IMR-90 (cell line): ENCODE data around the gene TAF4. TPM values are rescaled to one million over a fixed set of nuclear protein-coding genes. Genes with fewer than 3 reads are reported as not detected.

ENCODE experiments used
- ATAC-seq: fragments of 200-7000 bp; cut with Tn5 transposase; 2 replicates; pipeline ENCODE4 v1.9.1; 2020; ENCODE audit warnings: low read depth, mild to moderate bottlenecking, moderate library complexity
- BruUV-seq: library from RNA; stranded (reverse); fragments of 400-500 nt; replicated peaks from 2 replicates; lab custom pipeline; 2021; lab: Mats Ljungman, UMichigan
- CTCF ChIA-PET: fragments of 300-600 bp; formaldehyde crosslinking; extraction: SDS; loops from one replicate; lab custom pipeline; 2021; ENCODE audit warnings: antibody characterized with exemption; lab: Yijun Ruan, JAX
- POLR2A ChIA-PET: fragments of 300-600 bp; sonication (Branson Sonifier 250); formaldehyde crosslinking; loops from one replicate; lab custom pipeline; 2022; ENCODE audit warnings: antibody characterized with exemption; ENCODE audit not compliant: unreplicated experiment; lab: Charles Lee
- DNase-seq: peaks from one replicate; pipeline ENCODE4 v3.0.0; 2013
- H2AFZ ChIP-seq: replicated peaks from 2 replicates; pipeline ENCODE3; 2013; ENCODE audit warnings: low read length, mild to moderate bottlenecking; ENCODE audit not compliant: poor library complexity
- H2AK5ac ChIP-seq: 2 replicates; pipeline ENCODE4 v1.6.1; 2013; ENCODE audit warnings: low read depth, low read length, inconsistent platforms
- H2AK9ac ChIP-seq: replicated peaks from 2 replicates; pipeline ENCODE3; 2013; ENCODE audit warnings: mild to moderate bottlenecking, low read depth, low read length, moderate library complexity; ENCODE audit not compliant: poor library complexity
- H2BK120ac ChIP-seq: 2 replicates; pipeline ENCODE4 v1.6.1; 2013; ENCODE audit warnings: low read depth, low read length, inconsistent platforms
- H2BK15ac ChIP-seq: 3 replicates; pipeline ENCODE4 v1.6.1; 2013; ENCODE audit warnings: low read depth, low read length, inconsistent platforms
- H2BK20ac ChIP-seq: 2 replicates; pipeline ENCODE4 v1.6.1; 2013; ENCODE audit warnings: low read depth, mild to moderate bottlenecking, inconsistent platforms, low read length, moderate library complexity
- H2BK5ac ChIP-seq: 2 replicates; pipeline ENCODE4 v1.6.1; 2013; ENCODE audit warnings: mild to moderate bottlenecking, low read depth, low read length, inconsistent platforms; ENCODE audit not compliant: poor library complexity, severe bottlenecking
- H3K14ac ChIP-seq: replicated peaks from 2 replicates; pipeline ENCODE4 v1.6.1; 2013; ENCODE audit warnings: low read depth, low read length, inconsistent platforms
- H3K18ac ChIP-seq: 2 replicates; pipeline ENCODE4 v1.6.1; 2013; ENCODE audit warnings: low read depth, low read length, control low read depth
- H3K23ac ChIP-seq: 2 replicates; pipeline ENCODE4 v1.6.1; 2013; ENCODE audit warnings: low read depth, low read length, inconsistent platforms
- H3K27ac ChIP-seq: 2 replicates; pipeline ENCODE4 v1.5.1; 2013; ENCODE audit warnings: mild to moderate bottlenecking, control low read depth, low read length; ENCODE audit not compliant: insufficient read depth
- H3K27me3 ChIP-seq: 2 replicates; pipeline ENCODE4 v1.6.1; 2013; ENCODE audit warnings: low read length; ENCODE audit not compliant: control insufficient read depth, insufficient read depth
- H3K36me3 ChIP-seq: 2 replicates; pipeline ENCODE4 v1.6.1; 2013; ENCODE audit warnings: low read length, mixed read lengths; ENCODE audit not compliant: control insufficient read depth, insufficient read depth
- H3K4ac ChIP-seq: 2 replicates; pipeline ENCODE4 v1.6.1; 2013; ENCODE audit warnings: low read depth, low read length, inconsistent platforms
- H3K4me1 ChIP-seq: 2 replicates; pipeline ENCODE4 v1.6.1; 2013; ENCODE audit warnings: low read length, mixed read lengths; ENCODE audit not compliant: control insufficient read depth, insufficient read depth
- H3K4me2 ChIP-seq: 2 replicates; pipeline ENCODE4 v1.6.1; 2013; ENCODE audit warnings: low read depth, mild to moderate bottlenecking, control low read depth, low read length, moderate library complexity
- H3K4me3 ChIP-seq: 2 replicates; pipeline ENCODE4 v1.5.1; 2013; ENCODE audit warnings: low read depth, mild to moderate bottlenecking, control low read depth, low read length, moderate library complexity; ENCODE audit not compliant: insufficient read depth
- H3K56ac ChIP-seq: 2 replicates; pipeline ENCODE4 v1.6.1; 2013; ENCODE audit warnings: low read length, inconsistent platforms; ENCODE audit not compliant: insufficient read depth; ENCODE audit errors: extremely low read depth
- H3K79me1 ChIP-seq, 2 experiments: 2 replicates each; pipeline ENCODE4 v1.6.1; 2013; ENCODE audit warnings: low read length in 2 of 2, inconsistent platforms in 1 of 2, low read depth in 1 of 2
- H3K9ac ChIP-seq: 2 replicates; pipeline ENCODE4 v1.6.1; 2013; ENCODE audit warnings: low read depth, low read length, control low read depth
- H3K9me1 ChIP-seq: 2 replicates; pipeline ENCODE4 v1.6.1; 2013; ENCODE audit warnings: low read length, inconsistent platforms; ENCODE audit not compliant: insufficient read depth
- H3K9me3 ChIP-seq: 2 replicates; pipeline ENCODE4 v1.6.1; 2013; ENCODE audit warnings: low read length; ENCODE audit not compliant: control insufficient read depth, insufficient read depth
- H4K20me1 ChIP-seq: 2 replicates; pipeline ENCODE4 v1.6.1; 2013; ENCODE audit warnings: low read length, inconsistent platforms; ENCODE audit not compliant: insufficient read depth
- H4K5ac ChIP-seq: 2 replicates; pipeline ENCODE4 v1.6.1; 2013; ENCODE audit warnings: mild to moderate bottlenecking, low read depth, low read length, control low read depth
- H4K8ac ChIP-seq, 2 experiments: 2 replicates each; pipeline ENCODE4 v1.6.1; 2013; ENCODE audit warnings: low read depth in 2 of 2, low read length in 2 of 2, control low read depth in 1 of 2, inconsistent platforms in 1 of 2
- H4K91ac ChIP-seq: 2 replicates; pipeline ENCODE4 v1.6.1; 2013; ENCODE audit warnings: low read depth, low read length, inconsistent platforms; ENCODE audit not compliant: insufficient read depth
- CEBPB ChIP-seq: IDR thresholded peaks from 2 replicates; pipeline ENCODE4 v1.6.1; 2012; ENCODE audit warnings: low read depth, low read length, improper control_type of control experiment
- CHD1 ChIP-seq: IDR thresholded peaks from 2 replicates; pipeline ENCODE4 v1.6.1; 2012; ENCODE audit warnings: low read depth, low read length, improper control_type of control experiment
- CTCF ChIP-seq: conservative IDR thresholded peaks from 2 replicates; pipeline ENCODE4 v1.5.1; 2012; ENCODE audit warnings: mild to moderate bottlenecking, low read depth, low read length, improper control_type of control experiment
- ELK1 ChIP-seq: fragments of 150-350 bp; IDR thresholded peaks from 2 replicates; pipeline ENCODE4 v1.6.1; 2016; ENCODE audit warnings: low read depth, mild to moderate bottlenecking, low read length, moderate library complexity, borderline replicate concordance
- FOS ChIP-seq: fragments of 150-350 bp; IDR thresholded peaks from 2 replicates; pipeline ENCODE4 v1.6.1; 2016; ENCODE audit warnings: low read depth, low read length
- MAFK ChIP-seq: IDR thresholded peaks from 2 replicates; pipeline ENCODE4 v1.6.1; 2012; ENCODE audit warnings: low read depth, low read length, improper control_type of control experiment
- MXI1 ChIP-seq: IDR thresholded peaks from 2 replicates; pipeline ENCODE4 v1.6.1; 2012; ENCODE audit warnings: low read depth, mild to moderate bottlenecking, low read length, moderate library complexity, borderline replicate concordance
- POLR2A ChIP-seq: IDR thresholded peaks from 2 replicates; pipeline ENCODE4 v1.6.1; 2012; ENCODE audit warnings: mild to moderate bottlenecking, low read depth, low read length
- RFX5 ChIP-seq: IDR thresholded peaks from 2 replicates; pipeline ENCODE4 v1.8.0; 2012; ENCODE audit warnings: low read depth, mild to moderate bottlenecking, low read length, moderate library complexity
- WGBS, 2 experiments: methylation state at CpG; one replicate each; pipeline versions ENCODE4 v1.1.5 to v1.1.7; 2013; ENCODE audit warnings: missing lambda C conversion rate in 2 of 2; ENCODE audit not compliant: insufficient read length in 1 of 2; ENCODE audit errors: extremely low coverage in 2 of 2; 5-methylcytosine and 5-hydroxymethylcytosine counted together
- dilution Hi-C: fragments of 300-500 bp; cut with HindIII; formaldehyde crosslinking; loops from one replicate; pipeline ENCODE4 v1.14.3; 2018; ENCODE audit warnings: low sequenced_read_pairs; ENCODE audit not compliant: unreplicated experiment
- in situ Hi-C: fragments of 300-500 bp; cut with MboI; formaldehyde crosslinking; loops from 3 replicates; pipeline ENCODE4 v1.14.3; 2019; ENCODE audit warnings: low sequenced_read_pairs, inconsistent platforms, mixed read lengths
- intact Hi-C: fragments of 100-400 bp; cut with micrococcal nuclease; formaldehyde crosslinking; loops from 2 replicates; pipeline ENCODE4 v1.10.0; 2022
- polyA plus RNA-seq, 3 experiments: library from polyadenylated mRNA; depleted of rRNA; stranded (reverse); fragments of >200 nt; gene quantifications; 2 replicates each; pipeline ENCODE4 v1.2.3, GENCODE V29; 2012; ENCODE audit warnings: low replicate concordance in 1 of 3
- total RNA-seq: library from RNA; depleted of rRNA; stranded (reverse); fragments of >200 nt; gene quantifications from 2 replicates; pipeline ENCODE4 v1.2.3, GENCODE V29; 2012

The TAF4 gene
- total and polyA plus RNA-seq, 2 of the 4 experiments (the other 2 are of a cell fraction) = 1.4 to 5.1 TPM

DNA sequence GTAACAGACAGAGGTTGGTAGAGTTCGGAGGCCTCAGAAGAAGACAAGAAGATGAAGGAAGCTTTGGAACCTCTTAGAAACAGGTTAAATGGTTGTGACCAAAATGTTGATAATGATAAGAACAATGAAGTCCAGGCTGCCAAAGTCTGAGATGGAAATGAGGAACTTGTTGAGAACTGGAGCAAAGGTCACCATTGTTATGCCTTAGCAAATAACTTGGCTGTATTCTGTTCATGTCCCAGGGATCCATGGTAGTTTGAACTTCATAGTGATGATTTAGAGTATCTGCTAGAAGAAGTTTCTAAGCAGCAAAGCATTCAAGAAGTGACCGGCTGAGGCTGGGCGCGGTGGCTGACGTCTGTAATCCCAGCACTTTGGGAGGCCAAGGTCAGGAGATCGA lies 45.5 kb upstream of the TAF4 start:
- POLR2A ChIA-PET = no interaction called here
- Histone ChIP-seq H2AK9ac (no peak overlapping the region), H2BK120ac (no peak overlapping the region), H3K9me1 (no peaks in the 10 kb centered on the region), H3K4me3 (no peak overlapping the region), H3K56ac (no peak overlapping the region), H2AK5ac (no peak overlapping the region), H3K18ac (no peak overlapping the region), H3K79me1 (no peaks in the 10 kb centered on the region), H3K14ac (no peak overlapping the region), H4K20me1 (no peaks in the 10 kb centered on the region), H2BK15ac (no peak overlapping the region), H2BK5ac (no peak overlapping the region), H3K9me3 (peaks cover 44% of the 10 kb centered on the region), H3K4me2 (no peak overlapping the region), H3K9ac (no peak overlapping the region), H4K91ac (no peak overlapping the region), H3K27me3 (peaks cover 8% of the 10 kb centered on the region; the same call in 1 of the 2 replicates), H3K27ac (no peak overlapping the region), H3K36me3 (no peaks in the 10 kb centered on the region), H4K8ac (no peak overlapping the region), H4K5ac (no peak overlapping the region), H3K23ac (no peak overlapping the region), H2AFZ (no peak overlapping the region), H2BK20ac (no peak overlapping the region), H3K4me1 (no peaks in the 10 kb centered on the region), H3K4ac (no peak overlapping the region)
- CTCF ChIA-PET = no interaction called here
- ATAC-seq (no peak), DNase-seq (no peak)
- intact Hi-C loops (no loop called here), dilution Hi-C loops (no loop called here), in situ Hi-C loops (no loop called here)
- no TSS peak for BruUV-seq
- WGBS, 2 experiments = 92% methylated on average over 1 of the region's 6 CpGs; no CpG with 5 or more reads in 1 of the 2 experiments
- TF ChIP-seq FOS (no peak), MAFK (no peak), CHD1 (no peak), POLR2A (no peak), MXI1 (no peak), RFX5 (no peak), ELK1 (no peak), CEBPB (no peak), CTCF (no peak)
